ENCODE results near the gene WDR6.
A peak's percentile ranks its signal among the peaks of the same experiment; 100 is the strongest.

WDR6 gene

DNA sequence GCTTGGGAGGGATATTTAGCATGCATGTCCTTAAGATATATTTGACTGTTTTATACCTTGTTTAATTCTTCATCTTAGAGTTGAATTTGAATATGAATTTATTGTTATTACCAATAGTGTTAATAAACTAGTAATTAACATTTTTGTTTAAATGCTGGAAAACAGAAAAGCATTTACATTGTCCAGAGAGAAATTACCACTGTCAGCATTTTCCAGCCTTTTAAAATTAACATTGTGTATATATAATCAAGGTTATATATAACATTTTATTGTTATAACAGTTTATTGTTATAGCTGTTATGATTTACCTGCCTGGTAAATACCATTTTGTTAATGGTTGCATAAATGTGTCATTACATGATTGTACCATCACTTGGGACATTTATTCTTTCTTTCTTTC lies 25.2 kb upstream of the WDR6 start:
- Histone ChIP-seq H3K36me3 (ENCODE audit: insufficient read depth, low read length) (peaks cover 63% of the 10 kb centered on the region), H3K4me3 (ENCODE audit: low read length) (no peak overlapping the region), H3K9me3 (replicated peaks; ENCODE audit: low read length) (no peaks in the 10 kb centered on the region), H3K27me3 (ENCODE audit: control insufficient read depth, insufficient read depth, low read length) (no peaks in the 10 kb centered on the region), H3K4me2 (ENCODE audit: low read length) (no peak overlapping the region), H3K9ac (ENCODE audit: low read depth, low read length) (no peak overlapping the region), H3K4me1 (ENCODE audit: control insufficient read depth, insufficient read depth, low read length) (no peaks in the 10 kb centered on the region)

DNA sequence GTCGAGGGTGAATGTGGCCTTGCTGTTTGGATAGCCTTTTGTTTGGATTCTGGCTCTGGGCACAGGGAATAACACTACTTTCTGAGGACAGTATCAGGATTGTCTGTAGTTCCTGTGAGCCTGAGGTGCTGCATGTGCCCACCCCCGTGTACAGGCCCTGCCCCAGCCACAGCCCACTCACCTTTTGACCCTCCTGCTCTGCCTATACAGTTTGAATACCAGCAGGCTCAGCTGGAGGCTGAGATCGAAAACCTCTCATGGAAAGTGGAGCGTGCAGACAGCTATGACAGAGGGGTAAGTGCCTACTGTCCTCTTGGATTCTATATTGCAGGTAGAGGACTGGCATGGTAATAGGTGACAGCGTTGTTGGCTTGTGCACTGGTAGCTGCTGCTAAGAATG lies 24.5 kb upstream of the WDR6 start:
- H3K4me2 ChIP-seq (ENCODE audit: low read length): no peak overlapping the region
- H3K36me3 ChIP-seq (ENCODE audit: insufficient read depth, low read length): peaks cover 61% of the 10 kb centered on the region
- H3K4me3 ChIP-seq (ENCODE audit: low read length): no peak overlapping the region
- no peaks in the 10 kb centered on the region for H3K27me3 ChIP-seq (ENCODE audit: control insufficient read depth, insufficient read depth, low read length)
- no peaks in the 10 kb centered on the region for H3K4me1 ChIP-seq (ENCODE audit: control insufficient read depth, insufficient read depth, low read length)
- H3K9ac ChIP-seq (ENCODE audit: low read depth, low read length): no peak overlapping the region
- no peaks in the 10 kb centered on the region for H3K9me3 ChIP-seq (replicated peaks; ENCODE audit: low read length)

DNA sequence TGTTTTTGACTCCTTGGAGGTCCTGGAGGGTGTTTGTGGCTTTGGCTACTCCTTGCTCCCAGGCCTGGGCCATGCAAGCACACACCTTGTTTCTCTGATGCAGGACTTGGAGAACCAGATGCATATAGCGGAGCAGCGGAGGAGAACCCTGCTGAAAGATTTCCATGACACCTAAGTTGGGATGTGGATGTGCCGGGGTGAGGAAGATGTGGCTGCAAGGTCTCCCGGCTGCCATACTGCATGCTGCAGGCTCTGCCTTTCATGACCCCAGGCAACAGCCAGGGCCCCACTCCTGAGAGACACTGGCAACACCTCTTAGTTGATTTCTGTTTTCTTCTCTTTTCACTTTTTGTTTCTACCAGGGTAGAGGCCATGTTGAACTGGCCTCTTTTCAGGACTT lies 24.1 kb upstream of the WDR6 start:
- Histone ChIP-seq H3K9me3 (replicated peaks; ENCODE audit: low read length) (no peaks in the 10 kb centered on the region), H3K9ac (ENCODE audit: low read depth, low read length) (no peak overlapping the region), H3K36me3 (ENCODE audit: insufficient read depth, low read length) (peaks cover 56% of the 10 kb centered on the region), H3K4me2 (ENCODE audit: low read length) (no peak overlapping the region), H3K4me3 (ENCODE audit: low read length) (no peak overlapping the region), H3K4me1 (ENCODE audit: control insufficient read depth, insufficient read depth, low read length) (no peaks in the 10 kb centered on the region), H3K27me3 (ENCODE audit: control insufficient read depth, insufficient read depth, low read length) (no peaks in the 10 kb centered on the region)

DNA sequence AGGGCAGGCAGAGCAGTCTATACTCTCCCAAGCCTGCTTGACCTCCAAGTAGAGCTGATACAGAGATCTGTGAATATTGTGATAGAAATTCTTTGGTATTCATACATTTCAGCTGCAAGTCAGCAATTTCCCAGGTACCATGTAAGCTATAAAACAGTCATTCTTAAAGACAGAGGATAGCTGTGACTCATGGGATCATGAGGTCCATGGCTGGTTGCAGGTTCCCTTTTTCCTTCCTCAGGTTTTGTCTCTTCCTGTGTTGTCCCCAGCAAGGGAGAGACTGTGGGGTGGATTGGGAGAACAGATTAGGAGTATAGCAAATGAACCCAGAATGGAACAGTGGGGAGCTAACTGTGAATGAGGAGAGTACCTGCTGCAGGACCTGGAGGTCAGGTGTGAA lies 22.5 kb upstream of the WDR6 start:
- H3K9ac ChIP-seq (ENCODE audit: low read depth, low read length): no peak overlapping the region
- peaks cover 47% of the 10 kb centered on the region for H3K36me3 ChIP-seq (ENCODE audit: insufficient read depth, low read length)
- H3K4me1 ChIP-seq (ENCODE audit: control insufficient read depth, insufficient read depth, low read length): peaks cover 8% of the 10 kb centered on the region
- H3K4me2 ChIP-seq (ENCODE audit: low read length): no peak overlapping the region
- no peaks in the 10 kb centered on the region for H3K27me3 ChIP-seq (ENCODE audit: control insufficient read depth, insufficient read depth, low read length)
- H3K9me3 ChIP-seq (replicated peaks; ENCODE audit: low read length): no peaks in the 10 kb centered on the region
- no peak overlapping the region for H3K4me3 ChIP-seq (ENCODE audit: low read length)

DNA sequence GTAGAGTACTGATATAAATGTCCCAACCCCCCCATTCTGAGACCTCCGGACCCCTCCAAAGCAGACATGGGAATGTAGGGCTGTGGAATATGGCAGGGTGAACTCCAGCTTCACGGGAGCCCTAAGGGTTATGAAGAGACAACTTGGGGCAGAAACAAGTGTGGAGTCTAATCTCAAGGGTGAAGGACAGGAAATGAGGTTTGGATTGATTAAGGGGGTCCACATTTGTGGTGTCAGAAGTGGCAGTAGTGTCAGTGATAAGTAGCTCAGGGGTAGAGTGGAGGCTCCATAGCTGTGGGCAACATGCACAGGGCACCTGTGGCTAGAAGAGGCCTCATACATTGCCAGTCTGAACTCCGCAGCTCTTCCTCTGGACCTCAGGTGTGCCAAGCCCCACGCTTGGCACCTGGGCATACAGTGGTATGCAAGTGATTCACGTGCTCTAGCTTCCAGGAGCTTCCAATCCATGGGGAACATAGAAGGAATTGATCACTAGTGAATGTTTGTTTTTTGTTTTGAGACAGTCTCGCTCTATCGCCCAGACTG lies 21.3 kb upstream of the WDR6 start:
- peaks cover 38% of the 10 kb centered on the region for H3K36me3 ChIP-seq (ENCODE audit: insufficient read depth, low read length)
- H3K27me3 ChIP-seq (ENCODE audit: control insufficient read depth, insufficient read depth, low read length): no peaks in the 10 kb centered on the region
- H3K9ac ChIP-seq (ENCODE audit: low read depth, low read length): no peak overlapping the region
- no peaks in the 10 kb centered on the region for H3K9me3 ChIP-seq (replicated peaks; ENCODE audit: low read length)
- no peak overlapping the region for H3K4me2 ChIP-seq (ENCODE audit: low read length)
- H3K4me1 ChIP-seq (ENCODE audit: control insufficient read depth, insufficient read depth, low read length): peaks cover 12% of the 10 kb centered on the region
- no peak overlapping the region for H3K4me3 ChIP-seq (ENCODE audit: low read length)

DNA sequence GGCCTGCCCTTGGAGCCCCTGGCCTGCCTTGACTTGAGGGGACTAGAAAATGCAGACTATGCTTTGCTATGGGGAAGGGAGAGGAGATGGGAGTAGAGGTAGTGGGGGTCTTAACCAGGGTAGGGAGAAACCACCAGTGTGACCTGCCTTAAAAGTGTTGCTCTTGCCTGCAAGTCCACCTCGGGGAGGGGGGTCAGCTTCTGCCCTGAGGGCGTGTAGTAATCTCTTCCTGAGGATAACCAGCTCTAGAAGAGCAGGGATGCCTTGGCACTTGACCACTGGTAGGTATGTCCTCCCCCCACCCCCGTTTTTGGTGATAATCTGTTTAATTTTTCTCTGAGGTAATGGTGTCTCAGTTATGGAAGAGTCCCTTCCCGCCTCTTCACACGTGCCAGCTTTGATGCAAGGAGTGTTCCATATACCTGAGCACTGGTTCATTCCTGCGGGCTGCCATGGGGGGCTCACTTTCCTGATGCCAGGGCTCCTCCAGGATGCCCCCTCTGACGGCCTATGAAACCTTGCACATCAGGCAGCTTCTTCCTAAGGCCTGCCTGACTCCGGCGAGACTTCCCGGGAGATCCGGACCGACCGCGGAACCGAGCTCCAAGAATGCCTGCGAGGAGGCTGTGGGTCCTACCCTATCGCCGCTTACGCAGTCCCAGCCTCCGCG lies 17.9 kb upstream of the WDR6 start:
- Histone ChIP-seq H3K9me3 (replicated peaks; ENCODE audit: low read length) (no peaks in the 10 kb centered on the region), H3K4me3 (ENCODE audit: low read length) (peak overlapping the region; percentile 75), H3K36me3 (ENCODE audit: insufficient read depth, low read length) (peaks cover 11% of the 10 kb centered on the region), H3K27me3 (ENCODE audit: control insufficient read depth, insufficient read depth, low read length) (no peaks in the 10 kb centered on the region), H3K4me1 (ENCODE audit: control insufficient read depth, insufficient read depth, low read length) (peaks cover 22% of the 10 kb centered on the region), H3K9ac (ENCODE audit: low read depth, low read length) (peak overlapping the region; percentile 82), H3K4me2 (ENCODE audit: low read length) (peak overlapping the region; percentile 87)

DNA sequence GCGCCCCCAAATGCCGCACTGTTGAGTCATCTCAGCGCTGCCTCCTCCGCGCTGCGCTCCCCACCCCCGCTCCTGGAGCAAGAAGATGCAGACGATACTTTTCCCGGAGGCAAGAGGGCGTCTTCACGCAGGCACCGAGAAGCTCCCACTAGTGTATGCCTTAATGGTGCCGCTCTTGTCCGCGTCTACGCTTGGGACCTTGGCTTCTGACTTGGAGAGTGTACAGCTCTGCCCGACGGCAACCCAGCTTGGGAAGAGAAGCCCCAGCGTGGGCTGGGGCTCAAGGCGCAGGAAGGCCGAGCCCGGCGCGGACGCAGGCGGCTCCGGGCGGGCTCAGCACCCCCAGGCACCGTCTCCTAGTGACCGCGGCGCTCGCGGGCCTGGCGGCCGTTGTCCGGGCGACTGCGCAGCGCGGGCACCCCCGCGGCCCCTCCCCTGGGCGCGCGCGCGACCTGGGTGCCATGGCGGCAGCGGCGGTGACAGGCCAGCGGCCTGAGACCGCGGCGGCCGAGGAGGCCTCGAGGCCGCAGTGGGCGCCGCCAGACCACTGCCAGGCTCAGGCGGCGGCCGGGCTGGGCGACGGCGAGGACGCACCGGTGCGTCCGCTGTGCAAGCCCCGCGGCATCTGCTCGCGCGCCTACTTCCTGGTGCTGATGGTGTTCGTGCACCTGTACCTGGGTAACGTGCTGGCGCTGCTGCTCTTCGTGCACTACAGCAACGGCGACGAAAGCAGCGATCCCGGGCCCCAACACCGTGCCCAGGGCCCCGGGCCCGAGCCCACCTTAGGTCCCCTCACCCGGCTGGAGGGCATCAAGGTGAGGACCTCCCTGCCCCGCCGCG lies 17.2 kb upstream of the WDR6 start, which contains the start of gene P4HTM:
P4HTM (plus strand) TSS at position 446 of the 840 bp plus-strand sequence; CDS start at position 462, 16 bp downstream.
- peak within 1 kb of the TSS; percentile 87 for H3K4me2 ChIP-seq (ENCODE audit: low read length)
- peaks cover 22% of the 10 kb centered on the region for H3K4me1 ChIP-seq (ENCODE audit: control insufficient read depth, insufficient read depth, low read length)
- peaks cover 3% of the 10 kb centered on the region for H3K36me3 ChIP-seq (ENCODE audit: insufficient read depth, low read length)
- no peaks in the 10 kb centered on the region for H3K27me3 ChIP-seq (ENCODE audit: control insufficient read depth, insufficient read depth, low read length)
- H3K4me3 ChIP-seq (ENCODE audit: low read length): peak within 1 kb of the TSS; percentile 75
- H3K9me3 ChIP-seq (replicated peaks; ENCODE audit: low read length): no peaks in the 10 kb centered on the region
- H3K9ac ChIP-seq (ENCODE audit: low read depth, low read length): peak within 1 kb of the TSS; percentile 82

DNA sequence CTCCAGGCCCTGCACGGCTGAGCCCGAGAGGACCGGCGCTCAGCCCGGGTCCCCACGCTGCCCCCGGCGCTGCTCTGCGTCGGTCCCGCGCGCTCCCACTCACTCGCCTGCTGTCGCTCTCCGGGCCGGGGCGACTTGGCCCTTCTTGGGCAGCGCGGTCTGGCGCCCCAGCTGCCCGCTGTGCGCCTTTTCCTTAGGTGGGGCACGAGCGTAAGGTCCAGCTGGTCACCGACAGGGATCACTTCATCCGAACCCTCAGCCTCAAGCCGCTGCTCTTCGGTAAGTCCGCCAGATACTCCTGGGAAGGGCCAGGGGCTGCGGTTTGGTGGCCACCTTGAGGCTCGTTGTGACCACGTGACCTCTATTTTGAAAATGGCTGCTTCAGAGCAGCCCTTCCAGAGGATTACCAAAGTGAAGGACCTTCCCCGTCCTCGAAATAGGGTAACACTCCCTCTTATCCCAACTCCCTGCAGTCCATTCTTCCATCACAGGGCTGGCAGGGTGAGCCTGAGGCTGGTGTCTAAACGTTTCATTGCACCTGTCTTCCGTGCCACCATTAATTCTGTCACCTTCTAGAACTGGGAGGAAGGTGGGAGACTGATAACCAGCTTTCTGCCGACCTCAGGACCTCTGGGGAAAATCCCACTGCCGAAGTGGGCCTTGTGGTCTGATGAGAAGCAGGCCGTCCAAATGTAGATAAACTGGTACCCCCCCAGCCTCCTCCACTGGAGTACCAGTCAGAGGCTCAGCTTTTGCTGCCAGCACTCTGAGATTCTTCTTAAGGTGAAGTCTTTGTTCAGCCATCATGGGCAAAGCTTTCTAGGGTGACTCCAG lies 16.3 kb upstream of the WDR6 start:
- Histone ChIP-seq H3K27me3 (ENCODE audit: control insufficient read depth, insufficient read depth, low read length) (no peaks in the 10 kb centered on the region), H3K4me2 (ENCODE audit: low read length) (peak overlapping the region; percentile 87), H3K9me3 (replicated peaks; ENCODE audit: low read length) (no peaks in the 10 kb centered on the region), H3K4me3 (ENCODE audit: low read length) (peak overlapping the region; percentile 75), H3K4me1 (ENCODE audit: control insufficient read depth, insufficient read depth, low read length) (peaks cover 22% of the 10 kb centered on the region), H3K36me3 (ENCODE audit: insufficient read depth, low read length) (no peaks in the 10 kb centered on the region), H3K9ac (ENCODE audit: low read depth, low read length) (peak overlapping the region; percentile 82)

DNA sequence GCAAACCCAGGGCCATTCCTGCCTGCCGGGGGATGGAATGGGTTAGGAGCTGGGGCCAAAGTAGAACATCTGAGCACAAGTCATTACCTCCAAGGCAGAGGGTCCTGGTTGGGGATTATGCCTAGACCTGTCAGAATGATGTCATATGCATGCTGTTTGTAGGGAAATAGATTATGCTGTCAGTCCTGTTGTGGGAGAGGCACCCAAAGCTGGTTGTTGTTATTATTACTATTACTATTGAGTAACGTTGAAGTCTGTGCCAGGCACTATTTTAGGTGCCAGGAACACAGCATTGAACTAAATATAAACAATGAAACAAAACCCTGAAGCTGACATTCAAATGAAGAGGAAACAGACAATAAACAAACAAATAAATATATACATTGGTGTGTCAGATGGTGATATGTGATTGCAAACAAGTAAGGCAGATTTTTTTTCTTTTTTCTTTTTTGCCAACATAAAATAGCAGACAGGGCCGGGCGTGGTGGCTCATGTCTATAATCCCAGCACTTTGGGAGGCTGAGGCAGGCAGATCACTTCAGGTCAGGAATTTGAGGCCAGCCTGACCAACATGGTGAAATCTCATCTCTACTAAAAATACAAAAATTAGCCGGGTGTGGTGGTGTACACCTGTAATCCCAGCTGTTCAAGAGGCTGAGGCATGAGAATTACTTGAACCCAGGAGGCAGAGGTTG lies 15.2 kb upstream of the WDR6 start:
- H3K4me3 ChIP-seq (ENCODE audit: low read length): peak overlapping the region; percentile 75
- H3K9ac ChIP-seq (ENCODE audit: low read depth, low read length): no peak overlapping the region
- no peaks in the 10 kb centered on the region for H3K27me3 ChIP-seq (ENCODE audit: control insufficient read depth, insufficient read depth, low read length)
- peaks cover 5% of the 10 kb centered on the region for H3K36me3 ChIP-seq (ENCODE audit: insufficient read depth, low read length)
- H3K9me3 ChIP-seq (replicated peaks; ENCODE audit: low read length): no peaks in the 10 kb centered on the region
- H3K4me1 ChIP-seq (ENCODE audit: control insufficient read depth, insufficient read depth, low read length): peaks cover 22% of the 10 kb centered on the region
- peak overlapping the region; percentile 87 for H3K4me2 ChIP-seq (ENCODE audit: low read length)

DNA sequence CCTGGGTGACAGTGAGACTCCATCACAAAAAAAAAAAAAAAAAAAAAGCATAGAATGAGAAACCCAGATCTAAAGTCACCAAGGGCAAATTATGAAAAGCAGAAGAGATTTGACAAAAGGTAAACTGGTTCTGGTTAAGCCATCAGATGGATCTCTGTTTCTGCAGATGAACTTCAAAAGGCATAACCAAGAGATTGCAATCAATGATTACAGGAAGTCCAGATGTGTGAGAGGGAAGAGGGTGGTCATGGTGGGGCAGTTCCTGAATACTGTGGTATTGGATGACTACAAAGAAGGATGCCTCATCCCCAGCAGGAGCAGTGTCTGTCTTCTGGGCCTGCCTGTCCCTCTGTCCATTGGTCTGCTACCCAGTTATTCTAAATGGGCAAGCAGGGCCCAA lies 13.4 kb upstream of the WDR6 start:
- no peak overlapping the region for H3K4me2 ChIP-seq (ENCODE audit: low read length)
- no peak overlapping the region for H3K4me3 ChIP-seq (ENCODE audit: low read length)
- peaks cover 5% of the 10 kb centered on the region for H3K36me3 ChIP-seq (ENCODE audit: insufficient read depth, low read length)
- H3K9me3 ChIP-seq (replicated peaks; ENCODE audit: low read length): no peaks in the 10 kb centered on the region
- H3K4me1 ChIP-seq (ENCODE audit: control insufficient read depth, insufficient read depth, low read length): peaks cover 22% of the 10 kb centered on the region
- H3K9ac ChIP-seq (ENCODE audit: low read depth, low read length): no peak overlapping the region
- H3K27me3 ChIP-seq (ENCODE audit: control insufficient read depth, insufficient read depth, low read length): no peaks in the 10 kb centered on the region
